ENCODE results near the gene CLTCL1.
"Not testable (repeated sequence)": the region's sequence is repeated elsewhere in the genome, so short reads cannot be mapped to it uniquely, and the experiment has no call there.

The CLTCL1 gene

DNA sequence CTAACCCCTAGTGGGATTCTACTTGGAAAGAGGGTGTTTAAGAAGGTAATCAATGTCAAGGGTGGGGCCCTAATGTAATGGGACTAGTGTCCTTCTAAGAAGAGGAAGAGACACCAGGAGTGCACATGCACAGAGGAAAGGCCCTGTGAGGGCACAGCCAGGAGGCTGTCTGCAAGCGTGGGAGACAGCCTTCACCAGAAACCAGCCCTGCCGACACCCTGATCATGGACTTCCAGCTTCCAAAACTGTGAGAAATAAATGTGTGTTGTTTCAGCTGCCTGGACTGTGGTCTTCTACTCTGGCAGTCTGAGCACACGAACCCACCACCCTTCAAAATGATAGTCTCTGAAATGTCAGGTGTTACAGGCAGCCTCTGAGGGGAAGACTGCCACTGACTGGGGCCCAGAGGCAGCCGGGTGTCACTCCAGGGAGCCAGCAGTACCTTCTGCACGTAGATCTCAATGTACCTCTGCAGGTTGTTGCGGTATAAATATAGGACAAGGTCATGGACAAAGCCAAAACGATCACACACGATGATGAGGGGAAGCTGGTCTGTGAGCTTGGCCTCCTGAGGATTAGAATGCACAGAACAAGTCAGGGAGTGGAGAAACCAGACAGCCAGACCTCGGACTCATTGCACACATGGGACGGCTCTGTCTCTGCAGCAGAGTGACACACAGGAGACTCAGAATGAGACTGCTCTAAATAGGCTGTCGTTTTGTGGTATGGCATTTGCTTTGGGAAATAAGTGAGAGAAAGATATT is 69.1 kb downstream of the CLTCL1 start:
- H3K4me3 ChIP-seq (ENCODE audit: low read depth, low read length), result no peak overlapping the region

DNA sequence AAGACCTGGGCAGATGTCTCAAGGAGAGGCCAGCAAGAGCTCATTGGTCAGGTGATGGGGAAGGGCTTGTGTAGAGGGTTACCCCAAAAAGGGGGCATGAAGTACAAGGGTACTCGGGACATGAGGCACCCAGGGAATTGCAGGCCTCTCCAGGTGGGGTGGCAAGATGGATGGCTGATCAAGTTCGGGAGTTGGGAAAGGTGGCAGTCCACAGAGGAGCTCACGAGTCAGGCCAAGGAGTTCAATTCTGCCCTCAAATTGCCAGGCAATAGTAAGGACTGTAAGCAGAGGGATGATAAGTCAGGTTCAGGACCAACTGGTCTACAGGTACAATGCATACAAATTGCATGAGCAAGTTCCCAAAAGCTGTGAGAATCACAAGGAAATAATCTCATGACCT is 70.7 kb downstream of the CLTCL1 start:
- no peak overlapping the region for H3K4me3 ChIP-seq (ENCODE audit: low read depth, low read length)

DNA sequence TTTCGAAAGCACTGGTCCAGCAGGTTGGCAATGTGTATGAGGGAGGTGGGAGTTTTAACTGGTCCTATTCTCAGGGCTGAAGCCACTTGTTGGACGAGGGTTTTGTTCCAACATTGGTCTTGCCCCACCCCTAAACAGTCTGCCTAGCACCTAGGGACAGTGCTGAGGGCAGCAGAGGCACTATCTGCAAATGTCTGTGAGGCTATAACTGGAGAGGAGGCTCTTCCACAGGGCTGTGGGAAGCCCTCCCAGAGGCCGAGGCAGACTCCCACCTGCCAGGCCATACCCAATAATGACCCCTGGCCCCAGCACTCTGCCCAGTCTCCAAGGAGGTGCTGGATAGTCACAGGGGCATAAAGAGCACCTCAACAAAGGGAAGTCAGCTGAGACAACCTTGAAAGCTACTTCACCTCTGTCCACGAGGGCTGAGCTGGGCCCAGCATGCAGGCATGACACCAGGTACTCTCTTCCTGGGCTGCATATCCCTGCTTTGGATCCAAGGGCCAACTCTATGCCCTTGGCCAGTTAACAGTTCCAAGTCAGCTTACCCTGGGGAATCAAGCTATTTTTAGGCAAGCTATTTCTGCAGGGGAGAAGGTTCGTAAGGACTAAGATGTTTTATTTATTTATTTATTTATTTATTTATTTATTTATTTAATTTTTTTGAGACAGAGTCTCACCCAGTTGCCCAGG is 72.8 kb downstream of the CLTCL1 start:
- H3K4me3 ChIP-seq (ENCODE audit: low read depth, low read length), result no peak overlapping the region

GRCh38 chr22:19216579-19216978 is 74.9 kb downstream of the CLTCL1 start:
- no peak overlapping the region for H3K4me3 ChIP-seq (ENCODE audit: low read depth, low read length)

DNA sequence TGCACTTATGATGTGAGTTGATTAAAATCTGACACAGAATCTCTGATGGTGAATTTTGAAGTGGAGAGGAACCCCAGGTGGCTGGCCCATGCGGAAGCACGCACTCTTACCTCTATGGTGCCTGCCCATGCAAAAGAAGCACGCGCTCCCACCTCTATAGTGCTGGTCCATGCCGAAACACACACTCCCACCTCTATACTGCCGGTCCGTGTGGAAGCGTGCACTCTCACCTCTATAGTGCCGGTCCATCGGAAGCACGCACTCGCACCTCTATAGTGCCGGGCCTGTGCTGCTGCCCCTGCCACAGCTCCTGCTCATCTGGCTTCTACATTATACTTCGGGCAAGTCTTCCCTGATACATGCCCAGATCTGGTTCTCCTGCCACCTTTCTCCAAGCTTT is 76.2 kb downstream of the CLTCL1 start:
- no peak overlapping the region for H3K4me3 ChIP-seq (ENCODE audit: low read depth, low read length)

DNA sequence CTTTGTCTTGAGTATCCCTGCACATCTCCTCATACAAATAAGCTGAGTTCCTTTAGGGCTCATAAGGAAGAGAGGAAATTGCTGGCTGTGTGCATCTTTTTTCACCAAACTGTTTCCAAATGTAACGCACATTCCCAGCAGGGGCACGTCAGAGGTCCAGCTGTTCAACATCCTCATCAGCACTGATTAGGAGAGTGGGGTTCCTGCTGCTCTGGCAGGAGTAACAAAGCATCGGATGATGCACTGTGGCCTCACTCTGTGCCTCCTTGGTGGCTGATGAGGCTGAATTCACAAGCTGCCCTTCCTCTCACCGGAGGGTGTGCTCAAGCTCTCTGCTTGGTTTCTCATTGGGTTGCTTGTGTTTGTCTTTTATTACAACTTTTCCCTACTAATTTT is 77.4 kb downstream of the CLTCL1 start:
- no peak overlapping the region for H3K4me3 ChIP-seq (ENCODE audit: low read depth, low read length)

DNA sequence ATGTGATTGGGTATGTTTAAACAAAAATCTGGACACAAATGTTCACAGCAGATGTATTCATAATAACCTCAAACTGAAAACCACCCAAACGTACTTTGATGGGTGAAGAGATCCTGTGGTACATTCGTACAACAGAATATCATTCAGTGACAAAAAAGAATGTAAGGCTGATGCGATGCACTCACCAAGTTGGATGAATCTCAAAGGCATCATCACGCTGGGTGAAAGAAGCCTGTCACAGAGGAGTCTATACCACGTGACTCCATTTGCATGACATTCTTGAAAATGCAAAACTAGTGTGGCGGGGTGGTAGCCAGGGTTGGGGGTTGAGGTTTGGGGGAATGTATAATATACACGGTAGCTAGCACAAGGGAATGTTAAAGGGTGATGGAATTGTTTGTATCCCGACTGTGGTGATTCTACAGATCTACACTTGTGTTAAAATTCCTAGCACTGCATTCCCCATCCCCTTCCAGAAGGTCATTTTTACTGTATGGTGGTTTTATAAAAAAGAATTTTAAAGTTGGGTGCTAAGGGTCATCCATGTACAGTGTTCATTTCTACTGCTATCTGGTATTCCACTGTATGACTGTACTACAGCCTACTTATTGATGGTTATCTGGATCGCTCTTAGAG is 78.0 kb downstream of the CLTCL1 start:
- H3K4me3 ChIP-seq (ENCODE audit: low read depth, low read length), result no peak overlapping the region

DNA sequence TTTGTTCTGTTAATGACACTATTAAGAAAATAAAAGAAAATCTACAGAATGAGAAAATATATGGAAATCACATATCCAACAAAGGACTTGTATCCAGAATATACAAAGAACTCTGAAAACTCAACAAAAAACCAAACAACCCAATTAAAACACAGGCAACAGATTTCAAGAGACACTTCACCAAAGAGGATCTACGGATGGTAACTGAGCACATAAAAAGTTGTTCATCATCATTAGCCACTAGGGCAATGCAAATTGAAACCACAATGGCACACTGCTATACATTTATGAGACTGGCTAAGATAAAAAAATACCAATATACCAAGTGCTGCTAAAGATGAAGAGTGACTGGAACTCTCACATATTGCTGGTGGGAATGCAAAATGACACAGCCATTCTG is 78.5 kb downstream of the CLTCL1 start:
- H3K4me3 ChIP-seq (ENCODE audit: low read depth, low read length), result no peak overlapping the region

GRCh38 chr22:19212302-19212870 is 79.1 kb downstream of the CLTCL1 start:
- H3K4me3 ChIP-seq (ENCODE audit: low read depth, low read length), result no peak overlapping the region

GRCh38 chr22:19210188-19210587 is 81.3 kb downstream of the CLTCL1 start:
- H3K4me3 ChIP-seq (ENCODE audit: low read depth, low read length), result no peak overlapping the region

GRCh38 chr22:19208287-19208847 is 83.2 kb downstream of the CLTCL1 start:
- H3K4me3 ChIP-seq (ENCODE audit: low read depth, low read length), result no peak overlapping the region

DNA sequence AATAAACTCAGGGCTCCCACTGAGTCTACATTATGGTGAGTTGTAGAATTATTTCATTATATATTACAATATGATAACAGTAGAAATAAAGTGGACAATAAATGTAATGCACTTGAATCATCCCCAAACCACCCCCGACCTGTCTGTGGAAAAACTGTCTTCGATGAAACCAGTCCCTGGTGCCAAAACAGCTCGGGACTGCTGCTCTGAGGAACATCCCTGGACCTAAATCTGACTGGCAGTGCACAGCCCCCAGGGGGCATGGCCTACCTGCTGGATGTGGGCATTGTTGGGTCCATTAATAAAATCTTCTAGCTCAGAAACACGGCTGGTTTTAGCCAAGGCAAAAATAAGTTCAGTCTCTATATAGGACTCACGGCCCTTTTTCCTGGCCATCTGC is 83.6 kb downstream of the CLTCL1 start:
- H3K4me3 ChIP-seq (ENCODE audit: low read depth, low read length), result no peak overlapping the region

DNA sequence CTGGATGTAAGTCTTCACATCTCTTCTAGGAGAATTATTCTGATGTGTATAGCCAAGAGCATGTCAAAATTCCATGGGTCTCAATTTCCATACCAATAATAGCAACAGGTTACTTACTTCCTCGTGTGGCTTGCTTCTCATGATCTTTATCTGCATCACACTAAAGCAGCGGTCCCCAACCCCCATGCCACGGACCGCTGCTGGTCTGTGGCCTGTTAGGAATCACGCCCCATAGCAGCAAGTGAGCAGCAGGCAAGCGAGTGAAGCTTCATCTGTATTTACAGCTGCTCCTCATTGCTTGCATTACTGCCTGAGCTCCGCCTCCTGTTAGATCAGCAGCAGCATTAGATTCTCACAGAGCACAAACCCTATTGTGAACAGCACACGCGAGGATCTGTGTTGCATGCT is 84.1 kb downstream of the CLTCL1 start:
- no peak overlapping the region for H3K4me3 ChIP-seq (ENCODE audit: low read depth, low read length)

GRCh38 chr22:19206287-19206686 is 85.2 kb downstream of the CLTCL1 start:
- no peak overlapping the region for H3K4me3 ChIP-seq (ENCODE audit: low read depth, low read length)

DNA sequence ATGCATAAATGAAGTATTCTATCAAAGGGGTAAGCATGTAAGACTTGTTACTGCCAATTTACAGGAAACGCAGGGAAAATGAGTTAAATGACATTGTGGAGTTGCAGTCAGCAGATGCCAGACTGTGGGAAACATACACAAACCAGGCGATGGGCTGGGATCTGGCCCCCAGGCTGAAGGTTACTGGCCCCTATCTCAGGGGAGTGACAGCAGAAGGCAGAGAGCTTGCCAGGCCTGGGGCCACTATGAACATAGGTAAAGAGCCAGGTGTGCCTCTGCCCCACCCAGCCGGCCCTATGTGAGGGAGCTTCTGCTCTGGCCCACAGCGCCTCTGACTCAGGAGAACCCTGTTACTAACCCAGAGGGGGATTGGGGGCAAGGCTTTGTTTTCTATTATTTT is 86.9 kb downstream of the CLTCL1 start:
- H3K4me3 ChIP-seq (ENCODE audit: low read depth, low read length), result no peak overlapping the region

GRCh38 chr22:19203834-19204233 is 87.7 kb downstream of the CLTCL1 start:
- H3K4me3 ChIP-seq (ENCODE audit: low read depth, low read length), result no peak overlapping the region

DNA sequence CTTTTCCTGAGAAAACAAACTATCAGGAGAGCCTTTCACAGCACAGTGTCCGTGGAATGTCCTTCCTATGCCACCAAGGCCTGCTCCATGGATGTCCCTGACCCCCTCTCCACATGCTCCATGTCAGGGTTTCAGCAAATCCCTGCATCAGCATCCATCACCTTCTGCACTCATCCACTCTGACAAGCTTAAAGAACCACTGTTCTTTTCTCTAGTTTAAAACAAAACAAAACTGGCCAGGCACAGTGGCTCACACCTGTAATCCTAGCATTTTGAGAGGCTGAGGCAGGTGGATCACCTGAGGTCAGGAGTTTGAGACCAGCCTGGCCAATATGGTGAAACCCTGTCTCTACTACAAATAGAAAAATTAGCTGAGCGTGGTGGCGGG is 88.7 kb downstream of the CLTCL1 start:
- H3K4me3 ChIP-seq (ENCODE audit: low read depth, low read length), result not testable (repeated sequence)

GRCh38 chr22:19201869-19202798 is 89.4 kb downstream of the CLTCL1 start:
- H3K4me3 ChIP-seq (ENCODE audit: low read depth, low read length), result no peak overlapping the region

GRCh38 chr22:19201130-19201868 is 90.2 kb downstream of the CLTCL1 start:
- no peak overlapping the region for H3K4me3 ChIP-seq (ENCODE audit: low read depth, low read length)

DNA sequence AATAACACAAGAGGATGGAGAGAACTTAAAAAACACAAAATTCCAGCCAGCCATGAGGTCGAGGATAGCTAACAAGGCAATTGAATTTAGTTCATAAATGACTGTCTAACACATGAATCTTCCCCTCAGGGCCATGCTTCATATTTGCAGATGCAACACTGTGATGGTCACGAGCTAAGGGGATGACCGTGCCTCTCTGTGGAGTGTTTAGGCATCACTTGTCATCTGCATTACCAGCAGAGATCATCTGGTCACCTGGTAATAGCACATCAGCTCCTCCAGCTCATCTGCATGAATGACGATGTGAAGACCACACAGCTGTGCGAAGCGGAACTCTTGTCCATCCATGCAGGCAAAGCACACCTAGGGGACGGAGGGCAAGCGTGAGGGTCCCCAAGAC is 92.0 kb downstream of the CLTCL1 start:
- H3K4me3 ChIP-seq (ENCODE audit: low read depth, low read length), result no peak overlapping the region
